ENCODE data around the gene CEP128.

DNA sequence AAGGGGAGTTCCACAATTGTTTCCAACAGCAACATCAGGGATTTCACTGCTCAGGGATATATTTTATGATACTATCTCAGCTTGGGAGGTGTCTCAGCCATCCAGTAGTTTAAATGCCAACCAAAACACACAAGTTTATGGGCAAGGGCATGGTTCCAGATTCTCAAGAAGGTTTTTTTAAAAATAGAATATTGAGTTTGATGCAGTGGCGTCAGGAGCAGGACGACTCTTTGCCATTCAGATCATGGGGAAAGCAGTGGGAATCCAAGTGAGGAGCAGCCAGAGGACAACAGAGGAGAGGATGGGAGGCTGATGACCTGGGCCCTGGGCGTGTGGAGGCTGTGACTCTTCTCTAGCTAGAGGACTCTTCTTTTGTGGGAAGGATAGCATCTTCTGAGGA, 39.6 kb upstream of the CEP128 start:
- no peak for TF ChIP-seq EP300 (IDR thresholded peaks at IDR 0.05; ENCODE audit: borderline replicate concordance in 1 of 2, low read depth in 1 of 2, low read length in 1 of 2)
- TF ChIP-seq CTCF (IDR thresholded peaks at IDR 0.05) = no peak
- TF ChIP-seq EZH2phosphoT487 (IDR thresholded peaks at IDR 0.05; ENCODE audit: borderline replicate concordance, low read depth) = no peak
- TF ChIP-seq JUND (IDR thresholded peaks at IDR 0.05) = no peak
- TF ChIP-seq, protein P1, sequence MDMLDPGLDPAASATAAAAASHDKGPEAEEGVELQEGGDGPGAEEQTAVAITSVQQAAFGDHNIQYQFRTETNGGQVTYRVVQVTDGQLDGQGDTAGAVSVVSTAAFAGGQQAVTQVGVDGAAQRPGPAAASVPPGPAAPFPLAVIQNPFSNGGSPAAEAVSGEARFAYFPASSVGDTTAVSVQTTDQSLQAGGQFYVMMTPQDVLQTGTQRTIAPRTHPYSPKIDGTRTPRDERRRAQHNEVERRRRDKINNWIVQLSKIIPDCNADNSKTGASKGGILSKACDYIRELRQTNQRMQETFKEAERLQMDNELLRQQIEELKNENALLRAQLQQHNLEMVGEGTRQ (IDR thresholded peaks at IDR 0.05; ENCODE audit: borderline replicate concordance, low read depth, low read length) = no peak
- no peak for TF ChIP-seq SMC3 (IDR thresholded peaks at IDR 0.05; ENCODE audit: low read depth, low read length)
- TF ChIP-seq MXI1 (IDR thresholded peaks at IDR 0.05; ENCODE audit: low read depth, low read length) = no peak
- TF ChIP-seq MAX (IDR thresholded peaks at IDR 0.05; ENCODE audit: low read depth) = no peak

All from SK-N-SH (cell line).